GM08714 (cell line): Measurements from ENCODE around the gene RANBP6.

Source experiments
- H3K4me3 ChIP-seq: fragments of 200-500 bp; sonication (Bioruptor generic); 2 replicates; pipeline ENCODE4 v1.5.1; 2014; ENCODE audit warnings: mild to moderate bottlenecking, low read length, inconsistent platforms
- ZNF274 ChIP-seq: IDR thresholded peaks from 2 replicates; pipeline ENCODE4 v1.6.1; 2012; ENCODE audit warnings: mild to moderate bottlenecking, low read depth, low read length

RANBP6 gene

DNA sequence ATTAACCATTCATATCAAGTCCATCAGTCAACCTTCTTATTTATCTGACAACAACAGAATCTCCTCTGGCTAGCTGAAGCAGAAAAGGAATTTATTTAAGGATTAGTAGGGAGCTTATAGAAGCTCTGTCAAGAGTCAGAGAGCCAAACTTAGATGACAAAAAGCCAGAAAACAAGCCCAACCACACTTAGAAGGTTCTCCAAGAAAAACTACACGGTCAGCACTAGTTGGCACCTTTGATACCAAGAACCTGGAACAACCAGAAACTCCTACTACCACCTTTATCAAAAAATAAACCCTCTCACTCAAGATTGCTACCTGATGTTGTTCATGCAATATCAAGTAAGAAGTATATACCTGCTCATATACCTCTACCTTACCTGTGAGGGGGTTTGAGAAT, 36.9 kb downstream of the RANBP6 start:
- TF ChIP-seq ZNF274, result no peak
- no peak overlapping the region for H3K4me3 ChIP-seq

DNA sequence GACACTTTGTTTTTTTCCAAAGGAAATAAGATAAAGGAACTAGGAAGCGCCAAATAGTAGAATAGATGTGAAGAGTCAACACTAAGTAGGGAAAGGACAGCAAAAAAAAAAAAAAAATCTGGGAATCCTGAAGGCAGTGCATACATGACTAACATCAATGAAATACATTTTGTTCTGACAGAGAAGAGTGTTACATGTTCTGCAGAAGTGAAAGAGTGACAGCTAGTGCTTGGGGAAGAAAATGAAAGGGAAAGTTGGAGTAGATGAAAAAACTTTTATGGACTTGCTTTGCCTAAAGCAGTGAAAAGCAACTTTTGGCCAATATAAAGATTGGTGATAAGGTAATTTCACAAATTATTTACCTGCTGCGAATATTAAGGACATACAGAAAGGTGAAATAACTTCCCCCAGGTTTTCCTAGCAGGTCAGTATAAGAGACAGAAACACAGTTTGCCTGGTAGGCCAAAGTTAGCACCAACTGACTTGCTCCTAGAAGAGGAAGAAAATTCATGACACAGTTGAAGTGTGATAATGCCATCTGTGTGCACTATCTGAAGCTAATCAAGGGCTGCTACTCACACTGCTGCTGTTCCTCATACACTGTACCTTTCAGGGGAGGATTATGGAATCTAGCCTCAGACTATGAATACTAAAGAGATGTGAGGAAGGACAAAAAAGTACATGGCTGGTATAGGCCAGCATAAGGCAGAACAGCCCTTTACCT, 38.6 kb downstream of the RANBP6 start:
- TF ChIP-seq ZNF274, result no peak

DNA sequence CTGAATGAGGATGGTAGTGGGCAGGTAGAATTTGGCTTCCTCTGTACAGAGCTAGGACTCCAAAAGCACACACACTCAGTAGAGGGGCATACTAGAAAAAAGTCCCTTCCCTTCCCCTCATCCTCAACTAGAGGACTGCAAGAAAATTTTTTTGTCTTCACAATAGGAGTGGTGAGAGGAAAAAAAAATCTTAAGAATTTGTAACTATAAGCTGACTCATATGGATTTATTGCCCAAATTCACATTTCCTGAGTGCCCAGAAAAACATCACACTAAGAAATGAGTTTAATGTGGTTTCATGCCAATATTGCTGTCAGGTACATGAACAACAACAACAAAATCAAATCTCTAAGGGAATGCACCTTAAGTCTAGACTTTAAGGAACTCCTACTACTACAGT, 43.7 kb downstream of the RANBP6 start:
- no peak for TF ChIP-seq ZNF274
- H3K4me3 ChIP-seq, result no peak overlapping the region

More for the DNA sequence above, 38.6 kb downstream of the RANBP6 start:
- H3K4me3 ChIP-seq, result no peak overlapping the region
